NT2/D1 (cell line): ENCODE data around the gene RNF39.

Experiments used
- SUZ12 ChIP-seq: IDR thresholded peaks from 2 replicates; pipeline ENCODE4 v1.6.1; 2011; ENCODE audit not compliant: insufficient read length, insufficient read depth; ENCODE audit errors: extremely low read depth
- YY1 ChIP-seq: IDR thresholded peaks from 2 replicates; pipeline ENCODE4 v1.6.1; 2011; ENCODE audit not compliant: insufficient read length, insufficient read depth
- ZNF274 ChIP-seq: IDR thresholded peaks from 2 replicates; pipeline ENCODE4 v1.6.1; 2011; ENCODE audit warnings: mild to moderate bottlenecking, low read depth, low read length

DNA sequence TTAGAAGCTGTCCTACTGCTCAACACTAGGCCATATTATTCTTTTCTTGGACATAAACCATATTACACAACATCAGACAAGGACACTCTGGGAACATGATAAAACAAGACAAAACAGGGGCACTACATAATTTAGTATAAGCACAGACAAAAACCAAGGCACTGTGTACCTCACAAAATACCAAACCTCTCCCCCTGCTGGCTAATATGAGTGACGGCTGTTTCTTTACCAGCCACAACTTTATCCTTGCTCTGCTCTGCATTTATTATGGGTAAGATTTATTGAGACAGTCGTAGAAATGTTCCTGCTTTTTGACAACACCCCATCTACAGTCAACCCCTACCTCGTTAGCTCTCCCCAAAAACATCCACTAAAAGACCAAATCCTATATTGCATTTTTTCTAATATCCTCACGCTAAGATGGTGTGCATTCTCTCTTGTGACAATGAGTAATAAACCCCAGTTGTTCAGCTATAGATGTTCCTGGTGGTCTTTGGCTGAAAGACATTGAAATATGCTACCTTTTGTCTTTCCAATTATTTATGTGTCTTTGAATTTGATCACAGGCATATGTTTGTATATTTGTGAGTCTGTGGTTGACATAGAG lies 38.3 kb downstream of the RNF39 start:
- no peak for TF ChIP-seq YY1
- TF ChIP-seq ZNF274, result no peak
- no peak for TF ChIP-seq SUZ12
